Naive thymus-derived CD4-positive, alpha-beta T cell (primary cell): ENCODE data around the gene C2CD3. TPM values are rescaled to one million over a fixed set of nuclear protein-coding genes. Genes with fewer than 3 reads are reported as not detected.

Source experiments
- polyA plus RNA-seq, 2 donors: library from polyadenylated mRNA; unstranded; fragments of 300-500 nt; fragmentation: Illumina TruSeq; gene quantifications; one replicate each; pipeline ENCODE4 v1.2.3, GENCODE V29; 2021
- total RNA-seq, 6 experiments: library from RNA in 5 of 6; stranded (reverse) in 5 of 6; gene quantifications; 1 replicate in 5 of 6; 2 replicates in 1 of 6; pipeline ENCODE4 v1.2.3 and lab custom pipeline; 2021 to 2026

The C2CD3 gene
- total and polyA plus RNA-seq, 7 experiments from 2014 or later, result 8.0 to 42.5 (median 34.6) TPM

Other genes with a start within 250 kb of the C2CD3 start
- under 1 TPM in 4 of 5 experiments, not detected in 1; 0.19 to 0.73 (median 0.44) TPM for gene DNAJB13, start 220.0 kb downstream of the C2CD3 start, total RNA-seq
- gene DNAJB13, start 220.0 kb downstream of the C2CD3 start, polyA plus RNA-seq, result under 1 TPM; 0.32 to 0.45 TPM
- 100 to 1,000 TPM; 365 to 949 (median 395) TPM for gene UCP2, start 188.2 kb downstream of the C2CD3 start, total RNA-seq
- 1,000 to 10,000 TPM; 1,221 to 1,411 TPM for gene UCP2, start 188.2 kb downstream of the C2CD3 start, polyA plus RNA-seq
- gene UCP3, start 161.9 kb downstream of the C2CD3 start, total RNA-seq, result 10 to 100 TPM in 1 of 5 experiments, 1 to 10 TPM in 4; 3.8 to 10.5 (median 6.6) TPM
- under 1 TPM; 0.41 to 0.97 TPM for gene UCP3, start 161.9 kb downstream of the C2CD3 start, polyA plus RNA-seq
- gene PPME1, start 287 bp upstream of the C2CD3 start, total RNA-seq, result 10 to 100 TPM; 18.1 to 41.7 (median 20.2) TPM
- 10 to 100 TPM; 14.6 to 29.1 TPM for gene PPME1, start 287 bp upstream of the C2CD3 start, polyA plus RNA-seq
- not detected for gene P4HA3, start 140.6 kb upstream of the C2CD3 start, total RNA-seq
- not detected for gene P4HA3, start 140.6 kb upstream of the C2CD3 start, polyA plus RNA-seq
- 10 to 100 TPM in 2 of 5 experiments, 1 to 10 TPM in 3; 6.5 to 17.7 (median 9.9) TPM for gene PGM2L1, start 227.4 kb upstream of the C2CD3 start, total RNA-seq
- gene PGM2L1, start 227.4 kb upstream of the C2CD3 start, polyA plus RNA-seq, result 1 to 10 TPM; 4.2 to 5.9 TPM